Neural cell (in vitro differentiated cells): ENCODE measurements around the gene TAF1B. TPM values are rescaled to one million over a fixed set of nuclear protein-coding genes. Genes with fewer than 3 reads are reported as not detected.

Source experiments
- H2AFZ ChIP-seq: fragments of 200-600, 300-800 bp; sonication (generic), shearing (Covaris generic); 2 replicates; pipeline ENCODE4 v1.6.0; 2014; ENCODE audit warnings: low read depth, mild to moderate bottlenecking, antibody characterized with exemption, low read length, moderate library complexity
- H3F3A ChIP-seq: fragments of 200-600 bp; shearing (Covaris generic); 2 replicates; pipeline ENCODE4 v1.6.1; 2016; ENCODE audit warnings: mild to moderate bottlenecking, moderate library complexity, mixed read lengths, antibody characterized with exemption, low read length; ENCODE audit not compliant: insufficient read depth, poor library complexity, severe bottlenecking
- H3K27ac ChIP-seq: fragments of 200-600, 300-800 bp; sonication (generic), shearing (Covaris generic); 2 replicates; pipeline ENCODE4 v1.5.1; 2014; ENCODE audit warnings: mild to moderate bottlenecking, low read length, moderate library complexity
- H3K27me3 ChIP-seq: fragments of 300-800, 200-600 bp; sonication (generic), shearing (Covaris generic); 2 replicates; pipeline ENCODE4 v1.6.0; 2014; ENCODE audit warnings: mild to moderate bottlenecking, low read depth, low read length, moderate library complexity; ENCODE audit not compliant: insufficient read depth
- H3K36me3 ChIP-seq: fragments of 300-800, 200-600 bp; sonication (generic), shearing (Covaris generic); 2 replicates; pipeline ENCODE4 v1.5.1; 2014; ENCODE audit warnings: mild to moderate bottlenecking, antibody characterized with exemption, low read length, moderate library complexity; ENCODE audit not compliant: insufficient read depth
- H3K4me2 ChIP-seq: fragments of 300-800, 200-600 bp; sonication (generic), shearing (Covaris generic); 2 replicates; pipeline ENCODE4 v1.6.0; 2014; ENCODE audit warnings: mild to moderate bottlenecking, low read length
- H3K4me3 ChIP-seq: fragments of 300-800, 200-600 bp; sonication (generic), shearing (Covaris generic); 2 replicates; pipeline ENCODE4 v1.5.1; 2014; ENCODE audit warnings: mild to moderate bottlenecking, low read length, moderate library complexity
- H3K79me2 ChIP-seq: fragments of 200-600 bp; shearing (Covaris generic); replicated peaks from 2 replicates; pipeline ENCODE4 v1.6.0; 2014; ENCODE audit warnings: mild to moderate bottlenecking, low read length, moderate library complexity; ENCODE audit not compliant: insufficient read depth
- H3K9ac ChIP-seq: fragments of 300-800, 200-600 bp; sonication (generic), shearing (Covaris generic); 2 replicates; pipeline ENCODE4 v1.6.1; 2016; ENCODE audit warnings: mild to moderate bottlenecking, low read length, mixed read lengths
- H3K9me2 ChIP-seq: fragments of 200-600 bp; shearing (Covaris generic); 2 replicates; pipeline ENCODE4 v1.6.1; 2016; ENCODE audit warnings: mild to moderate bottlenecking, low read length, mixed read lengths; ENCODE audit not compliant: insufficient read depth
- H3K9me3 ChIP-seq: fragments of 200-600, 300-800 bp; sonication (generic), shearing (Covaris generic); 2 replicates; pipeline ENCODE4 v1.6.1; 2016; ENCODE audit warnings: mild to moderate bottlenecking, mixed run types, low read length, moderate library complexity, mixed read lengths
- H4K20me1 ChIP-seq: fragments of 200-600 bp; shearing (Covaris generic); 2 replicates; pipeline ENCODE4 v1.6.1; 2016; ENCODE audit warnings: mild to moderate bottlenecking, mixed run types; ENCODE audit not compliant: insufficient read depth
- EP300 ChIP-seq: fragments of 450-650 bp; conservative IDR thresholded peaks from 2 replicates; pipeline ENCODE4 v1.6.1; 2014; ENCODE audit warnings: antibody characterized with exemption, mild to moderate bottlenecking, moderate library complexity; ENCODE audit not compliant: poor library complexity, severe bottlenecking
- EZH2 ChIP-seq: fragments of 200-600, 300-800 bp; shearing (Covaris generic), sonication (generic); IDR thresholded peaks from 2 replicates; pipeline ENCODE4 v1.6.1; 2014; ENCODE audit warnings: antibody characterized with exemption, low read length, borderline replicate concordance, mild to moderate bottlenecking; ENCODE audit not compliant: insufficient read depth, poor library complexity, severe bottlenecking
- MXI1 ChIP-seq: fragments of 450-650 bp; conservative IDR thresholded peaks from 2 replicates; pipeline ENCODE4 v1.6.1; 2014; ENCODE audit warnings: antibody characterized with exemption, mild to moderate bottlenecking; ENCODE audit not compliant: poor library complexity, severe bottlenecking
- RAD21 ChIP-seq: fragments of 450-650 bp; conservative IDR thresholded peaks from 2 replicates; pipeline ENCODE4 v1.6.1; 2014; ENCODE audit warnings: antibody characterized with exemption, mild to moderate bottlenecking, moderate library complexity
- REST ChIP-seq: IDR thresholded peaks from 2 replicates; pipeline ENCODE4 v1.6.1; 2012; ENCODE audit warnings: borderline replicate concordance
- SMC3 ChIP-seq: fragments of 450-650 bp; conservative IDR thresholded peaks from 2 replicates; pipeline ENCODE4 v1.6.1; 2014; ENCODE audit warnings: antibody characterized with exemption, mild to moderate bottlenecking, moderate library complexity; ENCODE audit not compliant: poor library complexity
- TAF1 ChIP-seq: IDR thresholded peaks from 2 replicates; pipeline ENCODE4 v1.6.1; 2012; ENCODE audit warnings: low read depth
- polyA plus RNA-seq: library from polyadenylated mRNA; depleted of rRNA; stranded (reverse); fragments of >200 nt; gene quantifications from 2 replicates; pipeline ENCODE4 v1.2.3, GENCODE V29; 2014

The TAF1B gene
- polyA plus RNA-seq, 1 donor from 2014 or later = 11.2 TPM

GRCh38 chr2:9961013-9961412, 117.7 kb downstream of the TAF1B start:
- Histone ChIP-seq H3K79me2 (no peaks in the 10 kb centered on the region), H3K36me3 (peaks cover 16% of the 10 kb centered on the region), H3K9me2 (no peaks in the 10 kb centered on the region), H3K4me3 (peak overlapping the region; percentile 4), H3K9me3 (no peaks in the 10 kb centered on the region), H4K20me1 (no peaks in the 10 kb centered on the region), H3K9ac (no peak overlapping the region), H3K27ac (no peak overlapping the region), H3K27me3 (no peaks in the 10 kb centered on the region), H2AFZ (no peak overlapping the region), H3F3A (no peaks in the 10 kb centered on the region), H3K4me2 (no peak overlapping the region)
- peak; percentile 59 for TF ChIP-seq MXI1
- TF ChIP-seq SMC3 = no peak

GRCh38 chr2:9964334-9964980, 121.2 kb downstream of the TAF1B start:
- H3K9me3 ChIP-seq = no peaks in the 10 kb centered on the region
- no peaks in the 10 kb centered on the region for H4K20me1 ChIP-seq
- no peaks in the 10 kb centered on the region for H3K27me3 ChIP-seq
- no peaks in the 10 kb centered on the region for H3K79me2 ChIP-seq
- peaks cover 12% of the 10 kb centered on the region for H3K36me3 ChIP-seq
- H3K4me3 ChIP-seq = no peak overlapping the region
- TF ChIP-seq EP300 = no peak
- TF ChIP-seq REST = no peak
- TF ChIP-seq TAF1 = no peak
- TF ChIP-seq EZH2 = no peak
- no peak for TF ChIP-seq MXI1
- no peak overlapping the region for H3K4me2 ChIP-seq
- no peak overlapping the region for H2AFZ ChIP-seq
- H3K27ac ChIP-seq = no peak overlapping the region
- H3F3A ChIP-seq = no peaks in the 10 kb centered on the region
- no peak overlapping the region for H3K9ac ChIP-seq
- no peaks in the 10 kb centered on the region for H3K9me2 ChIP-seq

- H3K4me3 ChIP-seq = no peak overlapping the region
- no peaks in the 10 kb centered on the region for H3K27me3 ChIP-seq
- TF ChIP-seq EZH2 (no peak), SMC3 (no peak), RAD21 (no peak), REST (no peak), TAF1 (no peak)
- no peaks in the 10 kb centered on the region for H3K79me2 ChIP-seq
- no peaks in the 10 kb centered on the region for H3K9me2 ChIP-seq
- no peaks in the 10 kb centered on the region for H4K20me1 ChIP-seq
- H3K27ac ChIP-seq = no peak overlapping the region
- H3F3A ChIP-seq = no peaks in the 10 kb centered on the region
- H2AFZ ChIP-seq = no peak overlapping the region
- no peak overlapping the region for H3K4me2 ChIP-seq
- no peaks in the 10 kb centered on the region for H3K9me3 ChIP-seq
- peaks cover 14% of the 10 kb centered on the region for H3K36me3 ChIP-seq
- H3K9ac ChIP-seq = no peak overlapping the region
Measured at GRCh38 chr2:9965119-9965822, 122.0 kb downstream of the TAF1B start.
